22Rv1 (cell line): ENCODE measurements around the gene GOLGA7B.

Source experiments
- H3K27ac ChIP-seq: fragments of 450-650 bp; 2 replicates; pipeline ENCODE4 v1.5.1; 2017
- CTCF ChIP-seq: fragments of 450-650 bp; IDR thresholded peaks from 2 replicates; pipeline ENCODE4 v1.5.1; 2017; ENCODE audit warnings: mild to moderate bottlenecking
- ZFX ChIP-seq: fragments of 450-650 bp; IDR thresholded peaks from 2 replicates; pipeline ENCODE4 v1.6.1; 2017; ENCODE audit warnings: antibody characterized with exemption, borderline replicate concordance

Gene GOLGA7B

GRCh38 chr10:97889461-97890265 lies 40.0 kb downstream of the GOLGA7B start:
- no peak overlapping the region for H3K27ac ChIP-seq
- no peak for TF ChIP-seq CTCF
- TF ChIP-seq ZFX = no peak

GRCh38 chr10:97891497-97892167 lies 42.0 kb downstream of the GOLGA7B start:
- H3K27ac ChIP-seq = no peak overlapping the region
- no peak for TF ChIP-seq CTCF
- TF ChIP-seq ZFX = no peak

DNA sequence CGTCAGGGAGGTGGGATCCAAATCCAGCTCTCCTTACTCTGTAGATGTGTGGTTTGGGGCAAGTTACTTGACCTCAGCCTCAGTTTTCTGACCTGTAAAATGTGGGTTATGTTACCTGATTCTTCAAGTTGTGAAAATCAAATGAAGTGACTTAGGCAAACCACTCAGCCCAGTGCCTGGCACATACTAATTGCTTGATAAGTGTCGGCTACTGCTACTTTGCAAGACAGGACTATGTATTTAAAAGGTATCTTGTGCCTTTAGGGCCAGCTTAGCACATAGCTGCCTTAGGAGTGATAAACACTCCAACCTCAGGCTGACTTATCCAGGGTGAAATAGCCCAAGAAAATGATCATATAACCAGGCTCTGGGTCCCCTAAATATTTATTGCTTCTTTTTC lies 42.9 kb downstream of the GOLGA7B start:
- H3K27ac ChIP-seq = no peak overlapping the region
- no peak for TF ChIP-seq CTCF
- TF ChIP-seq ZFX = no peak

DNA sequence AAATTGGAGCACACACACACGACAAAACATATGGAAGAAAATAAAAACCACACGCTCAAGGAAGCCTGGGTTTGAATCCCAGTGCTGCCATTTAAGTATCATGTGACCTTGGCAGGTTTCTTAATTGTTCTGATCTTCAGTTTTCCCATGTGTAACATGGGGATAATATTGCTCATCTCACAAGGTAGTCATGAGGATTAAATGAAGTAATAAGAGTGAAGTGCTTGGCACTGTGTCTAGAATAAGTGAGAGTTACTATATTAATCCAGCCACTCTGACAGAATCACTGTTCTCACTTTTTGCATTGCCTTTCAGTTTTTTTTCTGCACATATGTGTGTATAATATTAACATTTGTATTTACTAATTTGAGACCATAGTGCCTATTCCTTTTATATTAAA lies 43.3 kb downstream of the GOLGA7B start:
- TF ChIP-seq CTCF (no peak), ZFX (no peak)
- no peak overlapping the region for H3K27ac ChIP-seq

DNA sequence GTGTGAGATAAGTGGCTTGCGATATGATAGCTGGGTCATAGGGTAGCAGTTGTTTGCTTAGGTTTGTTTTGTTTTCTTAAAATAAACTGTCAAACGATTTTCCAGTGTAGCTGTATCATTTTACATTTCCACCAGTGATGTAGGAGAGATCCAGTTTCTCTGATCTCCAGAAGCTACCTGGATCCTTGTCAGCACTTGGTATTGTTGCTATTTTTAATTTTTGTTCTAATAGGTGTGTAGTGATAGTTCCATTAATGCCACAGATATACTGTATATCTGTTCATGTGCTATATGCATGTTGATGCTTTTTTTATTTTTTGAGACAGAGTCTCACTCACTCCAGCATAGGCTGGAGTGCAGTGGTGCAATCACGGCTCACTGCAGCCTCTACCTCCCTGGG lies 44.4 kb downstream of the GOLGA7B start:
- no peak for TF ChIP-seq CTCF
- no peak for TF ChIP-seq ZFX
- H3K27ac ChIP-seq = no peak overlapping the region

GRCh38 chr10:97895084-97895483 lies 45.4 kb downstream of the GOLGA7B start:
- H3K27ac ChIP-seq = no peak overlapping the region
- no peak for TF ChIP-seq ZFX
- no peak for TF ChIP-seq CTCF

DNA sequence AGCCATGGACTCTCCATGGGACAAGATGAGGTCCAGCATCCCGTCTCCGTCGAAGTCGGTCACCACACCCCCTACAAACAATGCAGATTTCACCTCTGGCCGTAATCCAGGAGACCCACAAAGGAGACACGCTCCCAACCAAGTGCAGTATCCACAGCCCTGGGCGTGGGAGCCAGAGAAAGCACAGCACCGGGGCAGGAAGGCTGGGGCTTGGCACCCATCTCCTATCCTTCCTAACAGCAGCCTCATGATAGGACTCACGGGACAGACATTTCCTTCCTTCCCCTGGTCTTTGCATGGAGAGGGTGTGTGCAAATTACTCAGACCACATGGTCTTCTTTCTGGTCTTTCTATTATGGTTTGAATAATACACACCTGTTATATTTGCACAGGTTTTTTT lies 46.3 kb downstream of the GOLGA7B start:
- TF ChIP-seq ZFX (no peak), CTCF (no peak)
- no peak overlapping the region for H3K27ac ChIP-seq
